ENCODE data around the gene SHISA6. TPM values are rescaled to one million over a fixed set of nuclear protein-coding genes. Genes with fewer than 3 reads are reported as not detected.

SHISA6 gene
- total and polyA plus RNA-seq, 7 donors = 0.22 to 1.8 (median 0.40) TPM

- DNase-seq (no peak), ATAC-seq (no peak)
- Histone ChIP-seq H3K4me3 (no peak overlapping the region), H3K36me3 (ENCODE audit: insufficient read depth in 1 of 2, low read depth in 1 of 2) (no peaks in the 10 kb centered on the region), H3K9me3 (no peaks in the 10 kb centered on the region), H3K4me1 (no peaks in the 10 kb centered on the region), H3K27me3 (ENCODE audit: insufficient read depth in 3 of 3, low read length in 2 of 3) (peaks cover 0 to 2% (median 0%) of the 10 kb centered on the region in 3 donors), H3K27ac (no peak overlapping the region)
- WGBS, 3 donors = 83 to 87% (median 83%) methylated on average over 6 of the region's 6 CpGs
- no peak for TF ChIP-seq CTCF (IDR thresholded peaks at IDR 0.05)
- intact Hi-C loops (cut with DNase I) = no loop called here
Measured at GRCh38 chr17:11555530-11555929, 314.5 kb downstream of the SHISA6 start.

- ATAC-seq = peak in 1 of 4 donors; percentile 25
- Histone ChIP-seq H3K36me3 (ENCODE audit: insufficient read depth in 1 of 2, low read depth in 1 of 2) (no peaks in the 10 kb centered on the region), H3K27ac (no peak overlapping the region), H3K4me3 (no peak overlapping the region), H3K4me1 (no peaks in the 10 kb centered on the region), H3K9me3 (no peaks in the 10 kb centered on the region), H3K27me3 (ENCODE audit: insufficient read depth in 3 of 3, low read length in 2 of 3) (peaks cover 0 to 2% (median 0%) of the 10 kb centered on the region in 3 donors)
- no peak for TF ChIP-seq CTCF (IDR thresholded peaks at IDR 0.05)
- intact Hi-C loops (cut with DNase I) = no loop called here
- no peak for DNase-seq
- WGBS, 3 donors = 45 to 68% (median 55%) methylated on average over 46 of the region's 46 CpGs
Measured at GRCh38 chr17:11557727-11558452, 316.9 kb downstream of the SHISA6 start.

- Histone ChIP-seq H3K36me3 (ENCODE audit: insufficient read depth in 1 of 2, low read depth in 1 of 2) (no peaks in the 10 kb centered on the region), H3K27ac (no peak overlapping the region), H3K4me1 (no peaks in the 10 kb centered on the region), H3K9me3 (no peaks in the 10 kb centered on the region), H3K4me3 (no peak overlapping the region), H3K27me3 (ENCODE audit: insufficient read depth in 3 of 3, low read length in 2 of 3) (peaks cover 0 to 2% (median 0%) of the 10 kb centered on the region in 3 donors)
- ATAC-seq (no peak), DNase-seq (no peak)
- intact Hi-C loops (cut with DNase I) = no loop called here
- WGBS, 3 donors = 88 to 93% (median 91%) methylated on average over 9 to 10 of the region's 10 CpGs
- no peak for TF ChIP-seq CTCF (IDR thresholded peaks at IDR 0.05)
Measured at GRCh38 chr17:11558681-11559234, 317.7 kb downstream of the SHISA6 start.

- Histone ChIP-seq H3K9me3 (no peaks in the 10 kb centered on the region), H3K27ac (no peak overlapping the region), H3K27me3 (ENCODE audit: insufficient read depth in 3 of 3, low read length in 2 of 3) (peaks cover 0 to 2% (median 0%) of the 10 kb centered on the region in 3 donors), H3K4me3 (no peak overlapping the region), H3K36me3 (ENCODE audit: insufficient read depth in 1 of 2, low read depth in 1 of 2) (no peaks in the 10 kb centered on the region), H3K4me1 (no peaks in the 10 kb centered on the region)
- WGBS, 3 donors = 73 to 85% (median 82%) methylated on average over 7 of the region's 7 CpGs
- intact Hi-C loops (cut with DNase I) = no loop called here
- ATAC-seq (no peak), DNase-seq (no peak)
- TF ChIP-seq CTCF (IDR thresholded peaks at IDR 0.05) = no peak
Measured at GRCh38 chr17:11559601-11560000, 318.6 kb downstream of the SHISA6 start.
